ELR (cell line): ENCODE data around the gene COL9A2.

Experiments used
- DNase-seq: peaks from one replicate; pipeline ENCODE4 v3.0.0-alpha.2; 2015; ENCODE audit warnings: low read depth

Gene COL9A2

GRCh38 chr1:40303051-40303771, 13.9 kb downstream of the COL9A2 start:
- no peak for DNase-seq

GRCh38 chr1:40302475-40302874, 14.6 kb downstream of the COL9A2 start:
- no peak for DNase-seq

GRCh38 chr1:40301541-40302299, 15.4 kb downstream of the COL9A2 start:
- no peak for DNase-seq

GRCh38 chr1:40301066-40301465, 16.0 kb downstream of the COL9A2 start:
- DNase-seq: no peak

- DNase-seq: no peak
Observed at GRCh38 chr1:40300651-40301050, 16.4 kb downstream of the COL9A2 start.

GRCh38 chr1:40300249-40300567, 16.9 kb downstream of the COL9A2 start:
- DNase-seq: no peak

GRCh38 chr1:40299366-40300248, 17.5 kb downstream of the COL9A2 start:
- no peak for DNase-seq

GRCh38 chr1:40291293-40291692, 25.8 kb downstream of the COL9A2 start:
- DNase-seq: no peak

- no peak for DNase-seq
Observed at GRCh38 chr1:40281853-40282252, 35.2 kb downstream of the COL9A2 start.

GRCh38 chr1:40276122-40276521, 41.0 kb downstream of the COL9A2 start:
- no peak for DNase-seq

- DNase-seq: no peak
Observed at GRCh38 chr1:40274331-40274730, 42.8 kb downstream of the COL9A2 start.

GRCh38 chr1:40273547-40274166, 43.4 kb downstream of the COL9A2 start:
- DNase-seq: no peak

GRCh38 chr1:40272653-40273213, 44.4 kb downstream of the COL9A2 start:
- no peak for DNase-seq

- DNase-seq: peak; percentile 37
Observed at GRCh38 chr1:40270152-40270834, 46.8 kb downstream of the COL9A2 start.

- no peak for DNase-seq
Observed at GRCh38 chr1:40268211-40268610, 48.9 kb downstream of the COL9A2 start.

GRCh38 chr1:40267767-40268187, 49.3 kb downstream of the COL9A2 start:
- DNase-seq: peak; percentile 58

GRCh38 chr1:40266786-40267535, 50.1 kb downstream of the COL9A2 start:
- no peak for DNase-seq

- no peak for DNase-seq
Observed at GRCh38 chr1:40265919-40266318, 51.2 kb downstream of the COL9A2 start.

- DNase-seq: no peak
Observed at GRCh38 chr1:40265298-40265697, 51.8 kb downstream of the COL9A2 start.

- no peak for DNase-seq
Observed at GRCh38 chr1:40264354-40264781, 52.7 kb downstream of the COL9A2 start.

GRCh38 chr1:40258445-40258769, 58.7 kb downstream of the COL9A2 start:
- DNase-seq: peak; percentile 37
